HG03457 (cell line): ENCODE measurements around the gene RASGEF1C.

Experiments used
- ATAC-seq: cut with Tn5 transposase; IDR thresholded peaks from one replicate; pipeline ENCODE4 v1.9.1; 2021; ENCODE audit warnings: moderate number of reproducible peaks; ENCODE audit not compliant: unreplicated experiment

RASGEF1C gene

GRCh38 chr5:180209137-180209581 lies at the start of gene RASGEF1C:
TSS of gene RASGEF1C (minus strand) at chr5:180209211. CDS start at chr5:180138052, 71,159 bp downstream.
- no peak for ATAC-seq

- no peak for ATAC-seq
Measured at GRCh38 chr5:180253036-180253824, 44.2 kb upstream of the RASGEF1C start.

- no peak for ATAC-seq
Measured at GRCh38 chr5:180251887-180252286, 42.9 kb upstream of the RASGEF1C start.

GRCh38 chr5:180251141-180251540 lies 42.1 kb upstream of the RASGEF1C start:
- ATAC-seq = no peak

GRCh38 chr5:180250329-180250728 lies 41.3 kb upstream of the RASGEF1C start:
- ATAC-seq = no peak

- no peak for ATAC-seq
Measured at GRCh38 chr5:180241600-180241999, 32.6 kb upstream of the RASGEF1C start.

- ATAC-seq = no peak
Measured at GRCh38 chr5:180238631-180239030, 29.6 kb upstream of the RASGEF1C start.

- ATAC-seq = no peak
Measured at GRCh38 chr5:180235846-180236245, 26.8 kb upstream of the RASGEF1C start.

GRCh38 chr5:180235077-180235476 lies 26.1 kb upstream of the RASGEF1C start:
- ATAC-seq = no peak

GRCh38 chr5:180234271-180234670 lies 25.3 kb upstream of the RASGEF1C start:
- no peak for ATAC-seq

GRCh38 chr5:180233729-180234128 lies 24.7 kb upstream of the RASGEF1C start:
- no peak for ATAC-seq

GRCh38 chr5:180230017-180230416 lies 21.0 kb upstream of the RASGEF1C start:
- ATAC-seq = no peak

GRCh38 chr5:180222056-180222455 lies 13.0 kb upstream of the RASGEF1C start:
- no peak for ATAC-seq

- ATAC-seq = no peak
Measured at GRCh38 chr5:180217797-180218196, 8.8 kb upstream of the RASGEF1C start.

GRCh38 chr5:180216646-180217171 lies 7.7 kb upstream of the RASGEF1C start:
- no peak for ATAC-seq

GRCh38 chr5:180215783-180216630 lies 7.0 kb upstream of the RASGEF1C start:
- ATAC-seq = no peak

- no peak for ATAC-seq
Measured at GRCh38 chr5:180214870-180215770, 6.1 kb upstream of the RASGEF1C start.

- no peak for ATAC-seq
Measured at GRCh38 chr5:180213657-180214207, 4.7 kb upstream of the RASGEF1C start.

- ATAC-seq = no peak
Measured at GRCh38 chr5:180213256-180213600, 4.2 kb upstream of the RASGEF1C start.
